AML-193 (cell line): ENCODE measurements around the gene KLRK1.
"Not testable (repeated sequence)": the region's sequence is repeated elsewhere in the genome, so short reads cannot be mapped to it uniquely, and the experiment has no call there.

Experiments
- DNase-seq, 2 experiments: peaks; one replicate each; lab custom pipeline; 2025; lab: John Stamatoyannopoulos, UW

The KLRK1 gene

DNA sequence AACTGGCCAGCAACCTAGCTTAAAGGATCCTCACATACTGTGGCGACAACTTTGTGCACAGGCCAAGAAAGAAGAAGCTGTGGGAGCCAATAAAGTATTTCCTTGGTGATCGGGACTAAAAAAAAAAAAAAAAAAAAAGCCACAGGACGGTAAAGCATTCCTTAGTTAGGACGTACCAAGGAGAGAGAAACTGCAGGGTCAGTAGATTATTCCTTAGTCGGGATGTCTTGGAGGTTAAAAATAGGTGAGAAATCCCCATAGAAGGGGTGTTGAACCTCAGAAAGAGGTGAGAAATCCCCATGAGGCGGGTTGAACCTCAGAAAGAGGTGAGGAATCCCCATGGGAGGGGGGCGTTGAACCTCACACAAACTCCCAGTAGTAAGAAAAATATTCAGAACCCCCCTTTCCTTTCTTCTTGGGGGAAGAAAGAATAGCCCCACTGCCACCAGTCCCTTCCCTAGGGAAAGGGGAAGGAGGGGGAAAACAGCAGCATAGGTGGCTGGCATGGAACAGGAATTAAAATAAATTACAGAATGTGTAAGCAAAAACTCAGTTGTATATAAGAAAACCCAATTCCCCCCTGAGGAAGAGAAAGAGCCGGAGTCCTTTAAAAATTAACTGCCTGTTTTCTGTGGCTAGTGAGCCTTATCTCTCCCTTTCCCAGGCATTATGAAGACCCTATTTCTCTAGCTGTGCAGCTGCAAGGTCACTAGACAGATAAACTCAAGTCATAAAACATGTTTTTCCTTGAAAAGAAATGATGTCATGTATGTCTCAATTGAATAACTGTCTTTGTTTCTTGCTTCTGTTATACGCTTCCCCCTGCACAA lies 26.8 kb downstream of the KLRK1 start:
- DNase-seq, result no peak

DNA sequence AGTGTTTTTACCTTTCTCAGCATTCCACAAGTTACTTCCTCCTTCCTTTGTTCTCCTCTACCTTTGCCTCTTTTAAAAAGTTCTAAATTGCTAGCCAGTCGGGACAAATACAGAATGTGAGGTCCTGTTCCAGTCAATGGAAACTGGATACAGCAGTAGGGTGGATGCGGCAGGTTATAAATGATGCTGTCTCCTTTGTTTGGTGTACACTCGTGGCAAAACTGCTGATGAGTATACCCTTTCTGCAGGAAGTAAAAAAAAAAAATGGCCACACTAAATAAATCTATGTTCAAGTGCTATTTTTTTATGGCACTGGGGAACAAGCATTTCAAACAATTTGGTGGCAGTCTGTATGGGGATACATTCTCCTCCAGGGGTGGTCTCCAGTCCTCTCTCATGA lies 27.5 kb downstream of the KLRK1 start:
- DNase-seq, result no peak

GRCh38 chr12:10361622-10362021 lies 28.2 kb downstream of the KLRK1 start:
- no peak for DNase-seq

GRCh38 chr12:10361084-10361483 lies 28.8 kb downstream of the KLRK1 start:
- no peak for DNase-seq

DNA sequence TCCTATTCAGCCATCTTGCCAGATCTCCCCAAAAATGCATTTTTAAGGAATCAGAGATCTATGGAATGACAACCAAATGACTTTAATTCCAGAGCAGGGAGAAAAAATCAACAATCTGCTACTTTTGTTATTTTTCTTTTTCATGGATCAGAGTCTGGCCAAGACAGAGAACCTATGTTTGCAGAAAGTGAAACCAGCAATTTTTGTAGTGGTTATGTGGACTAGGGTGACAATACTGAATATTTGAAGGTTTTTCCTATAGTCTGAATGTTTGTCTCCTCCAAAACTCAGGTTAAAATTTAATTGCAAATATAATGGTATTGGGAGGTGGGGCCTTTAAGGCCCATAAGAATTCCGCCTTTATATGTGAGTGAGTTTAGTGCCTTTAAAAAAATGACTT lies 30.9 kb downstream of the KLRK1 start:
- DNase-seq, result no peak

DNA sequence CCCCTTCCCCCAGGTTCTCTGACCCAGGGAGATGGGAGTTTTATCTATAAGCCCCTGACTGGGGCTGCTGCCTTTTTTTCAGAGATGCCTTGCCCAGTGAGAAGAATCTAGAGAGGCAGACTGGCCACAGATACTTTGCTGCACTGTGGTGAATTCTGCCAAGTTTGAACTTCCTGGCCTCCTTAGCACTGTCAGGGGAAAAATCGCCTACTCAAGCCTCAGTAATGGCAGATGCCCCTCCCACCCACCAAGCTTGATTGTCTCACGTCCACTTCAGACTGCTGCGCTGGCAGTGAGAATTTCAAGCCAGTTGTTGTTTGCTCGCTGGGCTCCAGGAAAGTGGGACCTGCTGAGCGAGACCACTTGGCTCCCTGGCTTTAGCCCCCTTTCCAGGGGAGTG lies 31.7 kb downstream of the KLRK1 start:
- DNase-seq, result no peak

- no peak for DNase-seq
Measured at GRCh38 chr12:10354502-10354901, 35.3 kb downstream of the KLRK1 start.

DNA sequence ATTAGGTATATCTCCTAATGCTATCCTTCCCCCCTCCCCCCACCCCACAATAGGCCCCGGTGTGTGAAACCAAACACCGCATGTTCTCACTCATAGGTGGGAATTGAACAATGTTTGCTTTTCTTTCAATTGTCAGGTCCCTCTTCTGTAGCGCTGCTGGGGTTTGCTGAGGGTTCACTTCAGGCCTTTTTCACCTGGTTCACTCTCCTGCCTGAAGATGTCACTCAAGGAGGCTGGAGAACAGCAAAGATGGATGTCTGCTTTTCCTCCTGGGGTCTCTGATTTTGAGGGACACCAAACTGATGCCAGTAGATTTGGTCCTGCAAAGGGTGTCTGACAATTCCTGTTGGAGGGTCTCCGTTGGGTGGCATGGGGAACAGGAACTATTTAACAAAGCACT lies 35.8 kb downstream of the KLRK1 start:
- DNase-seq, result no peak

- DNase-seq, result not testable (repeated sequence)
Measured at GRCh38 chr12:10351457-10351856, 38.4 kb downstream of the KLRK1 start.

GRCh38 chr12:10341892-10342509 lies 47.8 kb downstream of the KLRK1 start:
- peak; percentile 29 to 39 for DNase-seq

- not testable (repeated sequence) for DNase-seq
Measured at GRCh38 chr12:10340946-10341345, 48.9 kb downstream of the KLRK1 start.

GRCh38 chr12:10339053-10339840 lies 50.6 kb downstream of the KLRK1 start:
- DNase-seq, result no peak

GRCh38 chr12:10338470-10338869 lies 51.4 kb downstream of the KLRK1 start:
- DNase-seq, result not testable (repeated sequence)

DNA sequence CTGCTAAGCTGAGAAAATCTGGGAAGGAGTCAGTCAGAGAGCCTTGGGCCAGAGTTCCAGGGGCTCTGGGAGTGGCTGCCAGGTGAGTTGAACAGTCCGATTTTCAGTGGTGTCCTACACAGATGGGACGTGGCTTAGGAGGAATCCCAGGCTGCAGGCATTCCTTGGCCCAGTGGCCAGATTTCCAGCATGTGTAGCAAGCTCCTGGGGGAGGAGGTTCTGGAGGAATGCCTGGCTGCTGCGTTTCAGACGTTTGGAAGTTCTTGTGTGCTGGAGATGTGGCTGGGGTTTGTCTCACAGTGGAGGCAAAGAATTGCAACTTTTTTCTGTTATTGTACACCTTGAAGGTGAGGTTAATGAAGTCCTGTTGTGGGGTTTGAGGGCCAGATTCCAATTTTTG lies 53.6 kb downstream of the KLRK1 start:
- DNase-seq, result not testable (repeated sequence)

DNA sequence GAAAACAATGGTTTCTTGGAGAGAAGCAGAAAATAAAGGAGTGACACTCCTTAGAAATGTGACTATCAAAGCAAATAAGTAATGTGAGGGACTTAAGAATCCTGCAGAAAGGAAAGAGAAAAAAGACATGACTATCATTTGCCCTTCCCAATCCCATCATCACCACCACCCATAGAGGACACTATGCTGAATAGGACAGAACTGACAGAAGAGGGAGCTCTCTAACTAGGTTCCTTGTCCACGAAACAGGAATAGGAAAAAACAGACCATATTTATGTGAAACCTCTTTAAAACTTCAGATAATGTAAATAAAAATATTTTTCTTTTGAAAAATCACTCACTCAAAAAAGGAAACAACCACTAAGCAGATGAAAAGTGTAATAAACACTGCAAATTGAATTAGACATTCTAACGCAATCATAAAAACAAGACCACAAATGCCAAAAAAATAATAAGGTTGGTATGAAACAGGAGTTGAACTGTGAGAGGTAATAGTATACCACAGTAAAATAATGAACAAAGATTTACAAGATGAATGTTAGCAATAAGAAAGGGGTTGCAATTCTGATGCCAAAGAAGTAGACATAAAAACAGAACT lies 58.1 kb downstream of the KLRK1 start:
- peak; percentile 61 to 66 for DNase-seq

- not testable (repeated sequence) for DNase-seq
Measured at GRCh38 chr12:10328691-10329090, 61.1 kb downstream of the KLRK1 start.
